Stimulated activated CD4-positive, alpha-beta T cell treated with anti-CD3 and anti-CD28 coated beads, Interleukin-4, amount 100 ng/mL, for 1 hour (primary cell): Measurements from ENCODE around the gene OSGEP.

Experiments used
- DNase-seq: peaks from one replicate; pipeline ENCODE4 v3.0.0-alpha.2; 2020

The OSGEP gene

GRCh38 chr14:20454516-20455354 is at the start of gene OSGEP, which contains the start of gene APEX1:
Gene OSGEP, minus strand, starts transcription at chr14:20454812. Its CDS starts 129 bp downstream, at chr14:20454683.
Gene APEX1, plus strand, starts transcription at chr14:20455226. Its CDS starts 420 bp downstream, at chr14:20455646.
- DNase-seq, result peak; percentile 96

- no peak for DNase-seq
Measured at GRCh38 chr14:20503898-20504297, 49.3 kb upstream of the OSGEP start.

GRCh38 chr14:20501346-20501745 is 46.7 kb upstream of the OSGEP start:
- no peak for DNase-seq

- no peak for DNase-seq
Measured at GRCh38 chr14:20499881-20500280, 45.3 kb upstream of the OSGEP start.

- DNase-seq, result no peak
Measured at GRCh38 chr14:20499108-20499507, 44.5 kb upstream of the OSGEP start.

DNA sequence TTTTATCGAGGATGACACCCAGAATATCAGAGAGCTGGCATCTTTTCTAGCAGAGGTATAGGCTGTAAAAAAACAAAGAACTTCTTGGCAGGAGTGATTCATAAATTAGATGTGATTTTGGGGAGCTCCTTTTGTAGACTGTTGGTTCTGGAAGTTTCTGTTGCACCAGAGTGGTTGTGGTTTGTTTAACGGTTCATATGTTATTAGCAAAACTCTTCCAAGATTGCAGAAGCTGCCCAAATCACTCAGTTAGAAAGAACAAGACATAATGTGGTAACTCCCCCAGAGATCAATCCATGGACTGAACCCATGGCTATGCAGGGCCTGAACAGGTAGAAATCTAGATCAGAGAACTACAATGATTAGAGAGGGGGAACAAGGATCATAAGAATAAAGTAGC is 44.0 kb upstream of the OSGEP start:
- DNase-seq, result no peak

DNA sequence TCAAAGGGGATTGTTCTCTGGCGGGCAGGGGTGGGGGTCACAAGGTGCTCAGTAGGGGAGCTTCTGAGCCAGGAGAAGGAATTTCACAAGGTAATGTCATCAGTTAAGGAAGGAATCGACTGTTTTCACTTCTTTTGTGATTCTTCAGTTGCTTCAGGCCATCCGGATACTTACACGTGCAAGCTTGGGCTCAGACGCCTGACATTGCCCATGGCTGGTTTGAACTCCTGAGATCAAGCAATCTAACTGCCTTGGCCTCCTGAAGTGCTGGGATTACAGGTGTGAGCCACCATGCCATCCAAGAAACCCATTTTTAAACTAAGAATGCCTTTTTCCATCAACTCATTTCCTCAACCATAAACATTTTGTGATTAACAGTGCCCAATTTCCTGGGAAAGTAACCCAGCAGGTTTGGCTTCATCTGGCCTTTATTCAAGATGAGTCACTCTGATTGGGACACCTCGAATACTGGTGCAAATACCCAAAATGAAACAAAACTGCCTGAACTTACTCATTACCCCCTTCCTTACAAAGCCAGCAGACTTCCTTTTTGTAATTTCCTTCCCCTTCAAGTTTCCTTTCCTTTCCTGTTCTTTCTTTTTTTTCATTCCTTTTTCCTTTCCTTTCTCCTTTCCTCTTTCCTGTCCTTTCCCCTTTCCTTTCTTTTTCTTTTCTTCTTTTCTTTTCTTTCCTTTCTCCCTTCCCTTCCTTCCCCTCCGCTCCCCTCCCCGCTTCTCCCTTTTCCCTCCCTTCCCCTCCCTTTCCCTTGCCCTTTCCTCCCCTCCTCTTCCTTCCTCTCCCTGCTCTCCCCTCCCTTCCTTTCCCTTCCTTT is 40.5 kb upstream of the OSGEP start:
- DNase-seq, result no peak

DNA sequence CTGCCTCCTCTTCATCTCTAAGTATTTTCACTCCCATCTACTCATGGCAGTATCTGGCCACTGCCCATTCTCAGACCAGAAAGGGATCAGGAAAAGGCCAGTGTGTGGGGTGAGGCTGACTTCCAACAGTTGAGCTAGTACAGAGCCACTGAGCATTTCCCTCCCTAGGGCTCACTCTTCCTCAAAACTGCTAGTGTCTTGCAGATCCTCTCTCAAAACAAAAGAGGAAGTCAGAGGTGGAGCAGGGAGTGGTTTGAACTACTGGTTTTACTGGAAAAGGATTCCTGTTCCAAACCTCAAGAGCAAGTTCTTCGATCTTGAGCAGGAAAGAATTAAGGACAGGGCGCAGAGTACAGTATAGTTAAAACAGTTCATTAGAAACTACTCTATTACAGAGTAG is 39.0 kb upstream of the OSGEP start:
- DNase-seq, result no peak

- DNase-seq, result no peak
Measured at GRCh38 chr14:20492486-20492885, 37.9 kb upstream of the OSGEP start.

DNA sequence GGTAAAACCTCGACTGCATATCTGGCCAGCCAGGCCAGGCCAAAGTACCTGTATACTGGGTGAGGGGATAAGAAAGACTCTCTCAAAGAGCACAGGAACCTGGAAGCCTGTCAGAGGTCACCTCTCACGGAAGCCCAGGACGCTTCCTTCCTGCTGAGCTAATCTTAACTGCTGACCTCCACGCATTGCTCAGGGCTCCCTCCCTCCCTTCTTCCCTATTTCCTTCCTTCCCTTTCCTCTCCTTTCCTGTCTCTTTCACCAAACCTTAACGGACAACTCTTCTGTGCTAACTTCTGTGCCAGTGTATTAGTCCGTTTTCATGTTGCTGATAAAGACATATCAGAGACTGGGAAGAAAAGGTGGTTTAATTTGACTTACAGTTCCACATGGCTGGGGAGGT is 36.0 kb upstream of the OSGEP start:
- no peak for DNase-seq

GRCh38 chr14:20489093-20489994 is 34.7 kb upstream of the OSGEP start:
- DNase-seq, result no peak

DNA sequence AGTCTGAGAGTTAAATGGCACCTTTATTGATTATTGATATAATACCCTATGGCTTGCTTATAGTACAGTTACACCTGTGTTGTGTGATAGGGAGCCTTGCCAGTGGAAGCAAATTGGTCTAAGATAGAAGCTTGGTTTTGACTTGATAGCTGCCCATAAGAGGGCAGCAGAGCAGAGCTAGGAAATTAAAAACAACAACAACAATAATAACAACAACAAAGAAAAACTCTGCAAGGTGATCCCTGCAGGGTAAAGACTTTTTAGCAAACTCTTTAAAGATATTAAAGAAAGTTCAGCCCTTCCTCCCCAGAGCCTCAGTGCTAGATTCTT is 32.7 kb upstream of the OSGEP start:
- DNase-seq, result no peak

- no peak for DNase-seq
Measured at GRCh38 chr14:20486684-20487395, 32.2 kb upstream of the OSGEP start.

- DNase-seq, result no peak
Measured at GRCh38 chr14:20485900-20486299, 31.3 kb upstream of the OSGEP start.

- no peak for DNase-seq
Measured at GRCh38 chr14:20482382-20482781, 27.8 kb upstream of the OSGEP start.

DNA sequence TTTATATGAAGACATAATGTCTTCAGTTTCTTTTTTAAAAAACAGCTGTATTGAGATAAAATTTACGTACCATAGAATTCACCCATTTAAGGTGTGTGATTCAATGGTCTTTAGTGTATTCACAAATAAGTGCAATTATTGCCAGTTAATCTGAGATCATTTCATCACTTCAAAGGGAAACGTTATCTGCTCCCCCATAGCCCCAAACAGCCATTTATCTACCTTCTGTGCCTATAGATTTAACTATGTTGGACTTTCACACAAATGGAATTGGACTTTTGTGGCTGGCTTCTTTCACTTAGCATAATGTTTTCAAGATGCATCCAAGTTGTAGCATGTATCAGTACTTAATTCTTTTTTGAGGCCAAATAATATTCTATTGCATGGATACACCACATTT is 24.3 kb upstream of the OSGEP start:
- no peak for DNase-seq

GRCh38 chr14:20477211-20477876 is 22.7 kb upstream of the OSGEP start:
- no peak for DNase-seq

- DNase-seq, result no peak
Measured at GRCh38 chr14:20476776-20477175, 22.2 kb upstream of the OSGEP start.

GRCh38 chr14:20472536-20473169 is 18.0 kb upstream of the OSGEP start:
- DNase-seq, result no peak

DNA sequence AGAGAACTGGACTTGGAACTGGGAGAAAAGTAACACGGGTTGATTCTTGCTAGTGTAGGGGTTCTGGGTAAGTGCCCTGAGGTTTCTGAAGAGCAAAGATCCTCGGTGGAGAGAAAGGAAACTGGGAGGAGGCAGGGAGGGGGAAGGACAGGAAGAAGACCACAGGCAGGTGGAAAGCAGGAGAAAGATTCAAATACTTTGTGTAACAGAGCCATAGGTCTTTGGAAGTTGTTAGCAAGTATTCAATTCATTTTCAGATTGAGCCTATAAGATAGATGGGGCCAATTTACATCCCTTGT is 15.9 kb upstream of the OSGEP start:
- DNase-seq, result no peak

GRCh38 chr14:20469890-20470602 is 15.4 kb upstream of the OSGEP start:
- DNase-seq, result peak; percentile 50
